Stimulated activated CD8-positive, alpha-beta memory T cell treated with anti-CD3 and anti-CD28 coated beads, Interleukin-7, amount 100 ng/mL, for 4 hours (primary cell): ENCODE data around the gene DCAF5.
"Not testable (repeated sequence)": the region's sequence is repeated elsewhere in the genome, so short reads cannot be mapped to it uniquely, and the experiment has no call there.

Source experiments
- DNase-seq, 2 donors: peaks; one replicate each; pipeline ENCODE4 v3.0.0-alpha.2; 2020; ENCODE audit warnings: low read depth in 2 of 2

DCAF5 gene

GRCh38 chr14:69042787-69043444, 110.0 kb downstream of the DCAF5 start:
- no peak for DNase-seq

DNA sequence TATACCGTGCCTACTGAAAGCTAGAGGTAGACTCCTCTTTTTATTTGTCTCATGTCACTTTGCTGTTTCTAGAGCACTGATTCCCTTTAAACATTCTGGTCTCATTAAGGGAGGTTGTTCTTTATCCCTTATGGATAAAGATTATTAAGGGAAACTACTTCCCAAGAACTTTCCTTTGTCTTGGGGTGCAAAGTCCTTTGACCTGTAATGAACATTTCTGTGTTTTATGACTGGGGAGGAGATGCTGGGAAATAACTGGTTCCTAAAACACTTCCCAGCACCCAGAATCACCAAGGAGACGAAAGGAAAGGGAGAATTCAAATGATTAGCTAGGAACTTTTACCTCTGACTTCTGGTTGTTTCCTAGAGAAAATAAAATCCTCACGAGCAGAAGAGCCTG, 110.6 kb downstream of the DCAF5 start:
- DNase-seq = no peak

- DNase-seq = no peak
Observed at GRCh38 chr14:69041783-69042182, 111.1 kb downstream of the DCAF5 start.

DNA sequence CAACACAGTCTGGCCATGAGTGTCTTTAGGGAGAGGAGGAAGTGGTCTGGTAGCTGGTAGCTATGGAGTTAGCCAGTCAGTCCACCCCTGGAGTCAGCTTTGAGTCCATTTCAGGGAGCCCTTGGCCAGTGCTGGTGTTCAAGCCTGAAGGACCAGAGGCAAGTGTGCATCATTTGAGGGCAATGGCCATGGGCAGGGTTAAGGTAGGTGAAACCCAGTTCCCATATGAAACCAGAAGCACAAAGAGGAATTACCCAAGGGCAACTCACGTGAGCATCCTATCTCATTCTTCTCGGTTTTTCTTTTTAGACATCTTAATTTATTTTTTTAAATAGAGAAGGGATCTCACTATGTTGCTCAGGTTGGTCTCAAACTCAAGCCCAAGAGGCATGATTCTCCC, 112.6 kb downstream of the DCAF5 start:
- no peak for DNase-seq

GRCh38 chr14:69039288-69039628, 113.7 kb downstream of the DCAF5 start:
- DNase-seq = no peak

- DNase-seq = no peak
Observed at GRCh38 chr14:69038455-69039287, 114.2 kb downstream of the DCAF5 start.

DNA sequence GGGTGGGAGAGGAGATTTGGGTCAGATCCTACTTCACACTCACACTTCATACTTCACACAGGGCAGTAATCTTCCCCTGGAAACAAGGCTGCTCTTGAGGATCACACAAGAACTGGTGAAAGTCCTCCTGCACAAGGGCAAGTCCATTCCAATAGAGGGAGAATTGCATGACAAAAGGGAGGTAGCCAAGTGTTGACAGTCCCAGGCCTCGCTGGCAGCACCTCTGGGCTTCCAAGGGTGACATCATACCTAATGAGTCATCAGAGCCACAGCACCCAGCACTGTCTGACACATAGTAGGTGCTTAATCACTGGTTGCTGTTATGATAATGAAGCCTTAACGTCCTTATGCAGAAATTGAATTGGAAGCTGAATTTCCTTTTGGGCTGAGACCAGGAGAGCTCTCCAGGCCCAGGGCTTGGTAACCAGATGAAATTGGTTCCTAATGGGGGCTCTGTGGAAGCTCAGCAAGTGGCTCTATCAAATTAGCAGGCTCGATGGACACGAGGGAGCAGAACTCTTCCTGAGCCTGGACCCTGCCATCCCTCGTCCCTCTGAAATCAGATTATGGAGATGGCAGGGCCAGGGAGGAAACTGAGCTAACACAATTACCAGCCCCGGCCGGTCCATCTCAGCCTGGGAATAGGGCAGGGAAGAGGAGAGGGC, 115.0 kb downstream of the DCAF5 start:
- DNase-seq = no peak

DNA sequence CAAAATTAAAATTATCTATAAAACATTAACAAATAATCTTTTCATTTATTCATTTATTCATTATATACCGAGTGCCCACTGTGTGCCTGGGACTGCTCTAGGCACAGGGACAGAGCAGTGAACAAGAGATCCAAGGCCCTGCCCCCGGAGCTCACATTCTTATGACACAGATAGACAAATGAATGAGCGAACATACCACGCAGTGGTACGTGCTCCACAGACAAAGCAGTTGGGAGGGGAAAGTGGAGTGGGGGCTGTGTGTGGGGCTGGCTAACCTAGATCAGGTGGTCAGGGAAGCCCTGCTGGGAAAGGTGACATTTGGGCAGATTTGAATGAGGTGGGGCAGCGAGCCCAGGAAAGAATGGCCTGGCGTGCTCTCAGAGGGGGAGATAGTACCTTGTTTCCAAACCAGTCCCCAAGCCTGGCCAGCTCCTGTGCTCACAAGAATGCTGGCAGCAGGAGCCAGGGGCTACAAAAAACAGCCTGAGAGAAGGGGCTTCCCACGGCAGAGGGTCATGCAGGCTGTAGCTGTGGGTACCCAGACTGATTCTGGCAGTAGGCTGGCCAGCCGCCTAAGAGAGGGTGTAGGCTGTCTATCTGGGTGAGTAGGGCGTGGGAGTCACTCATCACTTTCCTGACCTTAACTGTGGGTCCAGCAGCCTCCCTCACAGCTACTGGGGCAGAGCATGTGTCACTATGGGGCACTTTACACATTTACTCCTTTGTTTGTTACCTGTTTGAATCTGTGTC, 116.0 kb downstream of the DCAF5 start:
- no peak for DNase-seq

DNA sequence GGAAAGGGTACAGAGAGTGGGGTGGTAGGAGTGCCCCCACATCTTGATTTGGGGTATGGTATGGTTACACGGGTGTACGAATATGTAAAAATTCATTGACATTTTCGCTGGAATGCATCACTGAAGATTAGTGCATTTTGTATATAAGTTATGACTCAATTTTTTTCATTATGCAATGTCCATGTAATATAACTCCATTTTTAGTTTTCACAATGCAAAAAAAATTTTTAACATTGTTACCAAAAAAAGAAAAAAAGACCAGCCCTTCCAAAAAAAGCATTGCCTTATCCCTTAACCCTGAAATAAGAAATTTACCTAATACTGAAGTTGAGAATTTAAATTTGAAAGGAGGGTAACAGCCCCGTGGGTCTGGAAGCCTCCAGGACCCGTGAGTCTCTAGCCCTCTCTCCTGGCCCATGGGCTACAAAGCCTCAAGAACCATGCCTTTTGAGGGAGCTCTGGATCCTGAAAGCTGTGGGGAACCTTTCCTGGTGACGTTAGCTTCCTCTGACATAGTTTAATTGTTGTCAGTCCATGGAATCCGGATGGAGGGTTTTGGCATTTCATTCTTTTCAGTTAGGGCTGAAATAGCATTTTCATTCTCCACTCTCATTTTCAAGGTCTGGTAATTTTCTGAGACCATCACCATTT, 118.2 kb downstream of the DCAF5 start:
- DNase-seq = no peak

DNA sequence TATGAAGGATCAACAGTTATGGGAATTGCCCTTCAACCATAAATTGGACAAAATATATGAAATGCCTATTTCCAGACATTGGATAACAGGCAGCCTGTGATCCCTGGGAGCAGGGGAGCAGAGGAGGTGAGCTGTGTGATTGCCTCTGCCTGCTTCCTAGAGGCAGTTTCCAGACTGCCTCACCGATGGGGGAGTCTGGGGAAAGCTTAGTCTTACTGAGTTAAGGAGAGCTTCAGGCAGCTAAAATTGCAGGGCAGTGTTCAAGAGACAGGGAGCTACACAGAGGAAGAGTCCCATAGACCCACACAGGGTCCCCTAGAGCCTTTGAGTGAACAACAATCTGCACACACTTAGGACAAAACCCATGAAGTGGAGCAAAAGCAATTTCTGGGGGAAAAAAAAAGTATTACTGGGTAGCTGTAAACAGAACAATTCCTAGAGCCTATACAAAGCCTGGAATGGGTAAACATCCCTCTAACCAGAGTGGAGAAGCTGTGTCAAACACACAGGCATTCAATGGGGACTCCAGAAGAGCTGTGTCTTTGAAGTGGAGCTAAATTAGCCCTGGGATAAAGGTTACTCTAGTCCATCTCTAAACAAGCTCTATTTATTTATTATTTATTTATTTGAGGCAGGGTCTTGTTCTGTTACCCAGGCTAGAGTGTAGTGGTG, 125.5 kb downstream of the DCAF5 start:
- DNase-seq = no peak

DNA sequence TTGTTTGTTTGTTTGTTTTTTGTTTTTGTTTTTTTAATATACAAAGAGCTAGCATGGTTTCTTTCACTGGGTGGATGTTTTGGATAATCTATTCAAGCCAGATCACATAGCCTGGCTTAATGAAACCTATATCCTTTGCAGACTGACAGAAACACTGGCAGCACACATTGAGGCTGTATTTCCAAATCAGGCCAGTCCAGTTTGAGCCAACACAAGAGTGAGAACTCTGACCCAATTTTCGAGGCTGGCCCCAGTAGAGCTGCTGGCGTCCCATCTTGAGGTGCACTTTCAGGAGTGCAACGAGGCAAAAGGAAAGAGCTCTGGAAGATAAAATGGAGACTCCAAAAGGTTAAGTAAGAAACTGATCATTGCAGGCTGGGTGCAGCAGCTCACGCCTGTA, 129.9 kb downstream of the DCAF5 start:
- no peak for DNase-seq

DNA sequence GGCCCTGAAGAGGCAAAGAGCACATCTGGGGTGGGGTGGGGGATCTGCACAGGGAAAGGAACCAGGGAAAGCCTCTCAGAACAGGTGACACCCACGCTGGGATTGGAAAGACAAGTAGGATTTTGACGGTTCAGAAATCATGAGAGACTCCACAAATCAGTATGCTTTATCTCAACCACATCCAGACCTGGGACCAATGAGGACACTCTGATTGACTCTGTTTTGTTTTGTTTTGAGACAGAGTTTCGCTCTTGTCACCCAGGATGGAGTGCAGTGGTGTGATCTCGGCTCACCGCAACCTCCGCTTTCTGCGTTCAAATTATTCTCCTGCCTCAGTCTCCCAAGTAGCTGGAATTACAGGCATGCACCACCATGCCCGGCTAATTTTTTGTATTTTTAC, 130.8 kb downstream of the DCAF5 start:
- DNase-seq = not testable (repeated sequence)

GRCh38 chr14:69017706-69018105, 135.2 kb downstream of the DCAF5 start:
- no peak for DNase-seq

GRCh38 chr14:69014829-69015259, 138.1 kb downstream of the DCAF5 start:
- DNase-seq = no peak

GRCh38 chr14:69013943-69014782, 138.8 kb downstream of the DCAF5 start:
- DNase-seq = no peak

- no peak for DNase-seq
Observed at GRCh38 chr14:69012256-69012953, 140.5 kb downstream of the DCAF5 start.

- no peak for DNase-seq
Observed at GRCh38 chr14:69010648-69011047, 142.3 kb downstream of the DCAF5 start.

- DNase-seq = no peak
Observed at GRCh38 chr14:69008421-69008884, 144.5 kb downstream of the DCAF5 start.

DNA sequence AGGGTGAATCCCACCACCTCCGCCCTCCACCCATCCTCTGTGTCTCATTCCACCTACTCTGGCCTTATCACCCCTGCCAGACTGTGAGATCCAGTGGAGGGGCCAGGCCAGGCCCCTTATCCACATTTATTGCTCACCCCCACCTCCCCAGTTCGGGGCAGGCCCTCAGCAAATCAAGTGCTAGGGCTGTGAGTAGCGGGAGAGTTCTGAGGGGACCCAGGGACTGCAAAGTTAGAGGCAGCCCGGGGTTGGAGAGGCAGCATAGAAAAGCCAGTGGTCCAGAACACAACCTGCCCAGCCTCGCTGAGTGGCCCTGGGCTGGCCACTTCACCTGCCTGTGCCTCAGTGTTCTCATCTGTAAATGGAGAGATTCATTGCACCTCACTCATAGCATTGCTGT, 146.6 kb downstream of the DCAF5 start:
- no peak for DNase-seq
